PFSK-1 (cell line): ENCODE measurements around the gene ATXN1.

Experiments used
- FOXP2 ChIP-seq: optimal IDR thresholded peaks from 2 replicates; pipeline ENCODE3; 2011; ENCODE audit warnings: borderline replicate concordance, control low read depth, inconsistent platforms; ENCODE audit not compliant: insufficient read depth; ENCODE audit errors: extremely low read length, extremely low read depth
- POLR2AphosphoS5 ChIP-seq: IDR thresholded peaks from 2 replicates; pipeline ENCODE4 v1.6.1; 2012; ENCODE audit warnings: low read depth, mild to moderate bottlenecking, control low read depth, low read length, moderate library complexity
- REST ChIP-seq, 2 experiments: IDR thresholded peaks; 2 replicates each; pipeline versions ENCODE4 v1.6.1 to v1.8.0; 2011 to 2012; ENCODE audit warnings: low read depth in 2 of 2, low read length in 2 of 2, control low read depth in 1 of 2, inconsistent platforms in 1 of 2, mild to moderate bottlenecking in 1 of 2, moderate library complexity in 1 of 2; ENCODE audit not compliant: insufficient read depth in 1 of 2
- SIN3A ChIP-seq: IDR thresholded peaks from 2 replicates; pipeline ENCODE4 v1.6.1; 2012; ENCODE audit warnings: mild to moderate bottlenecking, low read length, moderate library complexity, borderline replicate concordance; ENCODE audit not compliant: insufficient read depth
- TAF1 ChIP-seq: IDR thresholded peaks from 2 replicates; pipeline ENCODE4 v1.6.1; 2012; ENCODE audit warnings: low read length, control low read depth, borderline replicate concordance; ENCODE audit not compliant: insufficient read depth

ATXN1 gene

GRCh38 chr6:16740097-16740496, 21.2 kb downstream of the ATXN1 start:
- TF ChIP-seq TAF1 (no peak), FOXP2 (no peak), POLR2AphosphoS5 (no peak), SIN3A (no peak), REST (IDR thresholded peaks at IDR 0.05; ENCODE audit: insufficient read depth in 1 of 2, low read depth in 2 of 2, low read length in 2 of 2) (no peak)

GRCh38 chr6:16739329-16739801, 21.9 kb downstream of the ATXN1 start:
- TF ChIP-seq TAF1 = no peak

GRCh38 chr6:16737925-16738324, 23.3 kb downstream of the ATXN1 start:
- TF ChIP-seq POLR2AphosphoS5 (peak; percentile 11; the same call in 1 of the 2 replicates), TAF1 (no peak)

- TF ChIP-seq REST (IDR thresholded peaks at IDR 0.05; ENCODE audit: insufficient read depth in 1 of 2, low read depth in 2 of 2, low read length in 2 of 2) = 0 out of 4 replicates have a peak, but pooled peaks of 1 of the 2 experiments have one; percentile 31
- TF ChIP-seq SIN3A = 0 out of 2 replicates have a peak, but pooled peaks have one; percentile 85
- 0 out of 2 replicates have a peak, but pooled peaks have one; percentile 24 for TF ChIP-seq POLR2AphosphoS5
- TF ChIP-seq TAF1 = no peak
Observed at GRCh38 chr6:16736856-16737775, 24.1 kb downstream of the ATXN1 start.

- TF ChIP-seq TAF1 (no peak), SIN3A (no peak), POLR2AphosphoS5 (no peak), REST (IDR thresholded peaks at IDR 0.05; ENCODE audit: insufficient read depth in 1 of 2, low read depth in 2 of 2, low read length in 2 of 2) (no peak), FOXP2 (no peak)
Observed at GRCh38 chr6:16735014-16735413, 26.2 kb downstream of the ATXN1 start.

- no peak for TF ChIP-seq TAF1
- no peak for TF ChIP-seq FOXP2
- no peak for TF ChIP-seq REST (IDR thresholded peaks at IDR 0.05; ENCODE audit: insufficient read depth in 1 of 2, low read depth in 2 of 2, low read length in 2 of 2)
- no peak for TF ChIP-seq SIN3A
- no peak for TF ChIP-seq POLR2AphosphoS5
Observed at GRCh38 chr6:16733085-16733484, 28.2 kb downstream of the ATXN1 start.
